Glutamatergic neuron (in vitro differentiated cells): ENCODE measurements around the gene SCT. TPM values are rescaled to one million over a fixed set of nuclear protein-coding genes. Genes with fewer than 3 reads are reported as not detected.

ENCODE experiments used
- DNase-seq: peaks from one replicate; pipeline ENCODE4 v3.0.0; 2022
- H3K27ac Mint-ChIP-seq: one replicate; pipeline ENCODE4 v1.8.0; 2020; ENCODE audit warnings: mild to moderate bottlenecking, mixed read lengths, inconsistent platforms; ENCODE audit not compliant: unreplicated experiment
- H3K27me3 Mint-ChIP-seq: one replicate; pipeline ENCODE4 v1.8.0; 2020; ENCODE audit warnings: mild to moderate bottlenecking, moderate library complexity, mixed read lengths, inconsistent platforms; ENCODE audit not compliant: unreplicated experiment
- H3K36me3 Mint-ChIP-seq: one replicate; pipeline ENCODE4 v1.8.0; 2020; ENCODE audit warnings: mild to moderate bottlenecking, mixed read lengths, inconsistent platforms; ENCODE audit not compliant: unreplicated experiment
- H3K4me1 Mint-ChIP-seq: one replicate; pipeline ENCODE4 v1.8.0; 2020; ENCODE audit warnings: mild to moderate bottlenecking, low read depth, mixed read lengths, inconsistent platforms; ENCODE audit not compliant: unreplicated experiment
- H3K4me3 Mint-ChIP-seq: one replicate; pipeline ENCODE4 v1.8.0; 2020; ENCODE audit warnings: mild to moderate bottlenecking, mixed read lengths, inconsistent platforms; ENCODE audit not compliant: unreplicated experiment
- H3K9me3 Mint-ChIP-seq: one replicate; pipeline ENCODE4 v1.8.0; 2020; ENCODE audit warnings: mild to moderate bottlenecking, moderate library complexity, mixed read lengths, inconsistent platforms; ENCODE audit not compliant: unreplicated experiment
- long read RNA-seq: library from polyadenylated mRNA; unstranded; transcript quantifications from one replicate; pipeline ENCODE4 v2.0.0, GENCODE V29; 2020; ENCODE audit not compliant: unreplicated experiment
- total RNA-seq: library from RNA; stranded (reverse); fragmentation: NEBNext Ultra II Directional; extraction: Animal tissue kit (Norgen Biotek cat#: 25700); gene quantifications from one replicate; pipeline ENCODE4 v1.2.1, GENCODE V29; 2021; ENCODE audit not compliant: unreplicated experiment
- TF ChIP-seq, protein P1 (sequence below): fragments of 200-600 bp; sonication (generic); IDR thresholded peaks from one replicate; pipeline ENCODE4 v1.5.0; 2021; ENCODE audit not compliant: partially characterized antibody, unreplicated experiment

Gene SCT, protein sequence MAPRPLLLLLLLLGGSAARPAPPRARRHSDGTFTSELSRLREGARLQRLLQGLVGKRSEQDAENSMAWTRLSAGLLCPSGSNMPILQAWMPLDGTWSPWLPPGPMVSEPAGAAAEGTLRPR
- total RNA-seq = not detected
- long read RNA-seq = 0 reads

DNA sequence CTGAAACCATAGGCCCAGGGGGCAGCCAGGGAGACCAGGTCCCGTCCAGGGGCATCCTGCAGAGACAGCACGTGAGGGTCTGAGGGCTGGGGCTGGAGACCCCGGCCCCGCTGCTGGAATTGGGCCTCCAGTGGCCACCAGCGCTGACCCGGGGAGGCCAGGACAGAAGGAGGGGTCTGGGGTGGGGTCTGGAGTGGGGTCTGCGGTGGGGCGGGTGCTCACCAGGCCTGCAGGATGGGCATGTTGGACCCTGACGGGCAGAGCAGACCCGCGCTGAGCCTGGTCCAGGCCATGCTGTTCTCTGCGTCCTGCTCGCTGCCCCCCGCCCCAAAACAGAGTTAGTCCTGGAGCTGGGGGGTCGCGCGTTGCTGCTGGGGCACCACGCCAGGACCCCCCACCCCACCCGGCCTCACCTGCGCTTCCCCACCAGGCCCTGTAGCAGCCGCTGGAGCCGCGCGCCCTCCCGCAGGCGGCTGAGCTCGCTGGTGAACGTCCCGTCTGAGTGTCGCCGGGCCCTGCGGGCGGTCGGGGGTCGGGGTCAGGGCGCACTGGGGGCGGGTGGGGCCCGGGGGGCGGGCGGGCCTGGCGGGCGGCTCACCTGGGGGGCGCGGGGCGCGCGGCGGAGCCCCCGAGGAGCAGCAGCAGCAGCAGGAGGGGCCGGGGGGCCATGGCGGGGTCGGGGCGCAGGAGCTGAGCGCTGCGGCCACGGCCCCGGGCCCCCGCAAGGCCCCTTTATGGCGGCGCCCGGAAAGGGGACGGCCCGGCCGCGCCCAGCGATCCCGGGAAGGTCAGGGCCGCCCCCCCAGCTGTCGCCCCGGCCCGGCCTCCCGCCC is at the start of gene SCT:
Gene SCT, minus strand, starts transcription at position 707 of the 833 bp plus-strand sequence. Its CDS starts 38 bp downstream, at position 669.
- Mint-ChIP-seq H3K9me3 (peaks cover 8% of the 10 kb centered on the region), H3K27ac (peak within 1 kb of the TSS; percentile 2), H3K4me1 (peaks cover 15% of the 10 kb centered on the region), H3K36me3 (peaks cover 5% of the 10 kb centered on the region), H3K4me3 (peak within 1 kb of the TSS; percentile 71), H3K27me3 (peaks cover 14% of the 10 kb centered on the region)
- DNase-seq = no peak
- TF ChIP-seq, protein P1, sequence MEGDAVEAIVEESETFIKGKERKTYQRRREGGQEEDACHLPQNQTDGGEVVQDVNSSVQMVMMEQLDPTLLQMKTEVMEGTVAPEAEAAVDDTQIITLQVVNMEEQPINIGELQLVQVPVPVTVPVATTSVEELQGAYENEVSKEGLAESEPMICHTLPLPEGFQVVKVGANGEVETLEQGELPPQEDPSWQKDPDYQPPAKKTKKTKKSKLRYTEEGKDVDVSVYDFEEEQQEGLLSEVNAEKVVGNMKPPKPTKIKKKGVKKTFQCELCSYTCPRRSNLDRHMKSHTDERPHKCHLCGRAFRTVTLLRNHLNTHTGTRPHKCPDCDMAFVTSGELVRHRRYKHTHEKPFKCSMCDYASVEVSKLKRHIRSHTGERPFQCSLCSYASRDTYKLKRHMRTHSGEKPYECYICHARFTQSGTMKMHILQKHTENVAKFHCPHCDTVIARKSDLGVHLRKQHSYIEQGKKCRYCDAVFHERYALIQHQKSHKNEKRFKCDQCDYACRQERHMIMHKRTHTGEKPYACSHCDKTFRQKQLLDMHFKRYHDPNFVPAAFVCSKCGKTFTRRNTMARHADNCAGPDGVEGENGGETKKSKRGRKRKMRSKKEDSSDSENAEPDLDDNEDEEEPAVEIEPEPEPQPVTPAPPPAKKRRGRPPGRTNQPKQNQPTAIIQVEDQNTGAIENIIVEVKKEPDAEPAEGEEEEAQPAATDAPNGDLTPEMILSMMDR = no peak

GRCh38 chr11:674406-674805 is 47.4 kb upstream of the SCT start:
- Mint-ChIP-seq H3K27me3 (no peaks in the 10 kb centered on the region), H3K9me3 (no peaks in the 10 kb centered on the region), H3K4me3 (no peak overlapping the region), H3K4me1 (no peaks in the 10 kb centered on the region), H3K36me3 (peaks cover 9% of the 10 kb centered on the region), H3K27ac (no peak overlapping the region)
- TF ChIP-seq, protein P1 = no peak
- DNase-seq = no peak

GRCh38 chr11:673866-674265 is 46.9 kb upstream of the SCT start:
- Mint-ChIP-seq H3K4me1 (no peaks in the 10 kb centered on the region), H3K4me3 (no peak overlapping the region), H3K36me3 (peaks cover 9% of the 10 kb centered on the region), H3K27ac (no peak overlapping the region), H3K27me3 (no peaks in the 10 kb centered on the region), H3K9me3 (no peaks in the 10 kb centered on the region)
- TF ChIP-seq, protein P1 = no peak
- no peak for DNase-seq

DNA sequence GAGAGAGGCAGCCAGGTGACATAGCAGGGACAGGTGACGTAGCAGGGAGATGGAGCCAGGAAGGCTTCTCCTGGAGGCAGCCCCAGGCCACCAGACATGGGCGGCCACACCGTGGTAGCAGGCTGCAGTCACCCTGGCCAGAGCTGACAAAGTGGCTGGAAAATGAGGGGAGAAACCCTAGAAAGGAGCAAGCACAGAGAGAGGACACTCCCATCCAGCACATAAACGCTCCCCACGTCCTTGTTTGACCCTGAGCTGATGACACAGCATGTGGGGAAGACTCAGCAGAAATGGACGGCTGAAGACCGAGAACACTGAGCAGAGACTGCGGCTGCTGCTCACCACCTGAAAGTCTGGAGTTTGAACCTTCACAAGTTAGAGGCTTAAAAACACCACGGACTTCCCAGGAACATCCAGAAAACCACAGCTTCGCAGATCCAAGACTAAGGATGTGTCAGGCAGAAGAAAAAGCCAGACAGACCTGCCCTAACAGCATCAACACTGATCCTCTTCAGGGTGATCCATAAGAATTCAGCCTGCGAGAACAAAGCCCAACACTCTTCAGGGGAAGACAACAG is 38.8 kb upstream of the SCT start:
- no peak overlapping the region for H3K27ac Mint-ChIP-seq
- H3K9me3 Mint-ChIP-seq = peaks cover 3% of the 10 kb centered on the region
- no peak for DNase-seq
- H3K36me3 Mint-ChIP-seq = no peaks in the 10 kb centered on the region
- no peaks in the 10 kb centered on the region for H3K4me1 Mint-ChIP-seq
- no peak overlapping the region for H3K4me3 Mint-ChIP-seq
- peaks cover 2% of the 10 kb centered on the region for H3K27me3 Mint-ChIP-seq
- TF ChIP-seq, protein P1 = no peak
